HepG2 (cell line): ENCODE data around the gene ANKRD53. TPM values are rescaled to one million over a fixed set of nuclear protein-coding genes. Genes with fewer than 3 reads are reported as not detected.
A peak's percentile ranks its signal among the peaks of the same experiment; 100 is the strongest.

ENCODE experiments used
- ARNT ChIP-seq: fragments of 450-650 bp; IDR thresholded peaks from 2 replicates; pipeline ENCODE4 v1.6.1; 2017
- DR1 ChIP-seq: sonication (generic); formaldehyde crosslinking; IDR thresholded peaks from 2 replicates; pipeline ENCODE4 v1.8.0; 2021; ENCODE audit warnings: mild to moderate bottlenecking, missing genetic modification reagents, inconsistent platforms
- FOXK2 ChIP-seq: fragments of 450-650 bp; IDR thresholded peaks from 2 replicates; pipeline ENCODE4 v1.6.1; 2016
- GRHL1 ChIP-seq: sonication (generic); formaldehyde crosslinking; conservative IDR thresholded peaks from 2 replicates; pipeline ENCODE4 v1.8.0; 2022; ENCODE audit warnings: missing genetic modification reagents
- SOX13 ChIP-seq, 3 experiments: fragments of 450-650 bp in 1 of 3; sonication (generic) in 1 of 3; formaldehyde crosslinking in 1 of 3; IDR thresholded peaks in 2 of 3; conservative IDR thresholded peaks in 1 of 3; 2 replicates each; pipeline versions ENCODE4 v1.5.0 to v1.6.1; 2016 to 2020; ENCODE audit warnings: antibody characterized with exemption in 1 of 3, mild to moderate bottlenecking in 1 of 3, missing compliant biosample characterization in 1 of 3, missing genetic modification reagents in 1 of 3, moderate library complexity in 1 of 3
- ZHX2 ChIP-seq, 2 experiments: sonication (generic) in 1 of 2; formaldehyde crosslinking in 1 of 2; IDR thresholded peaks; 2 replicates each; pipeline versions ENCODE4 v1.6.1 to v1.9.0; 2014 to 2022; ENCODE audit warnings: antibody characterized with exemption in 1 of 2, borderline replicate concordance in 1 of 2, inconsistent platforms in 1 of 2, low read depth in 1 of 2, missing genetic modification reagents in 1 of 2
- ZNF230 ChIP-seq: sonication (generic); formaldehyde crosslinking; IDR thresholded peaks from 2 replicates; pipeline ENCODE4 v1.4.0; 2020; ENCODE audit warnings: mild to moderate bottlenecking, missing genetic modification reagents
- ZNF552 ChIP-seq: sonication (generic); formaldehyde crosslinking; IDR thresholded peaks from 2 replicates; pipeline ENCODE4 v1.9.0; 2022; ENCODE audit warnings: missing genetic modification reagents, mild to moderate bottlenecking, borderline replicate concordance
- polyA plus RNA-seq, 8 experiments: library from polyadenylated mRNA; depleted of rRNA in 3 of 8; stranded (reverse) in 7 of 8; unstranded in 1 of 8; fragments of >200 nt; fragmentation: Illumina TruSeq in 4 of 8; extraction: Trizol in 4 of 8; gene quantifications; 2 replicates each; pipeline versions ENCODE4 v1.2.1 to v1.2.3, GENCODE V29; 2011 to 2016; ENCODE audit warnings: low read depth in 4 of 8, missing spikeins in 1 of 8, mixed read lengths in 1 of 8; ENCODE audit not compliant: insufficient read depth in 1 of 8
- total RNA-seq, 5 experiments: library from RNA; depleted of rRNA; stranded (reverse); fragments of >200 nt; fragmentation: Illumina TruSeq; extraction: Trizol; gene quantifications; 2 replicates each; pipeline ENCODE4 v1.2.3, GENCODE V29; 2016; ENCODE audit warnings: low read depth in 1 of 5

ANKRD53 gene
- total and polyA plus RNA-seq, 2 of the 13 experiments (the other 11 are each of a cell fraction or from before 2014, with no cell fraction given), result 0.15 TPM; not detected in 1

- TF ChIP-seq GRHL1 (CRISPR knock-in tag), result no peak
- TF ChIP-seq ZHX2 (IDR thresholded peaks at IDR 0.05; ENCODE audit: low read depth), result peak; percentile 56
- TF ChIP-seq ZHX2 (CRISPR knock-in tag; IDR thresholded peaks at IDR 0.05; ENCODE audit: borderline replicate concordance), result peak; percentile 74; the same call in 1 of the 2 replicates
- no peak for TF ChIP-seq ZNF230 (CRISPR knock-in tag)
- TF ChIP-seq ZNF552, result no peak
- no peak for TF ChIP-seq FOXK2
- TF ChIP-seq ARNT, result no peak
- TF ChIP-seq DR1 (CRISPR knock-in tag), result no peak; the same call in 1 of the 2 replicates
- no peak for TF ChIP-seq SOX13 (IDR thresholded peaks at IDR 0.05)
- peak in 1 of 2 experiments; percentile 50; a peak in 1 of 4 replicates for TF ChIP-seq SOX13 (CRISPR knock-in tag; conservative IDR thresholded peaks at IDR 0.05 in 1 of 2, IDR thresholded peaks at IDR 0.05 in 1 of 2)
- TF ChIP-seq, all 625 proteins: peak for 233
These were observed 16.4 kb downstream of the ANKRD53 start, which contains the start of gene TEX261 (continued) for GRCh38 chr2:70994699-70995425.
